HG03457 (cell line): ENCODE data around the gene HECW1.
"Not testable (repeated sequence)": the region's sequence is repeated elsewhere in the genome, so short reads cannot be mapped to it uniquely, and the experiment has no call there.

ENCODE experiments used
- ATAC-seq: cut with Tn5 transposase; IDR thresholded peaks from one replicate; pipeline ENCODE4 v1.9.1; 2021; ENCODE audit warnings: moderate number of reproducible peaks; ENCODE audit not compliant: unreplicated experiment

The HECW1 gene

GRCh38 chr7:43201912-43202311, 89.5 kb downstream of the HECW1 start:
- no peak for ATAC-seq

- no peak for ATAC-seq
These were observed 91.6 kb downstream of the HECW1 start for GRCh38 chr7:43204081-43204480.

- no peak for ATAC-seq
These were observed 92.8 kb downstream of the HECW1 start for GRCh38 chr7:43205171-43205795.

GRCh38 chr7:43208242-43208641, 95.8 kb downstream of the HECW1 start:
- no peak for ATAC-seq

- not testable (repeated sequence) for ATAC-seq
These were observed 98.1 kb downstream of the HECW1 start for GRCh38 chr7:43210539-43210938.

GRCh38 chr7:43211286-43211685, 98.8 kb downstream of the HECW1 start:
- ATAC-seq = no peak

- no peak for ATAC-seq
These were observed 99.2 kb downstream of the HECW1 start for GRCh38 chr7:43211693-43212092.

GRCh38 chr7:43212921-43213320, 100.5 kb downstream of the HECW1 start:
- no peak for ATAC-seq

GRCh38 chr7:43215061-43215460, 102.6 kb downstream of the HECW1 start:
- no peak for ATAC-seq

- ATAC-seq = no peak
These were observed 104.6 kb downstream of the HECW1 start for GRCh38 chr7:43217055-43217454.

GRCh38 chr7:43218901-43219300, 106.5 kb downstream of the HECW1 start:
- ATAC-seq = not testable (repeated sequence)

GRCh38 chr7:43220250-43220649, 107.8 kb downstream of the HECW1 start:
- ATAC-seq = no peak

GRCh38 chr7:43220742-43221141, 108.3 kb downstream of the HECW1 start:
- ATAC-seq = no peak

- no peak for ATAC-seq
These were observed 117.4 kb downstream of the HECW1 start for GRCh38 chr7:43229801-43230200.

GRCh38 chr7:43232366-43232765, 119.9 kb downstream of the HECW1 start:
- no peak for ATAC-seq

GRCh38 chr7:43234073-43234472, 121.6 kb downstream of the HECW1 start:
- no peak for ATAC-seq

GRCh38 chr7:43234968-43235367, 122.5 kb downstream of the HECW1 start:
- ATAC-seq = no peak

- ATAC-seq = no peak
These were observed 128.1 kb downstream of the HECW1 start for GRCh38 chr7:43240565-43240964.

GRCh38 chr7:43242628-43243255, 130.3 kb downstream of the HECW1 start:
- ATAC-seq = no peak

- ATAC-seq = no peak
These were observed 131.8 kb downstream of the HECW1 start for GRCh38 chr7:43244232-43244631.

GRCh38 chr7:43244784-43245183, 132.3 kb downstream of the HECW1 start:
- ATAC-seq = no peak

- no peak for ATAC-seq
These were observed 135.3 kb downstream of the HECW1 start for GRCh38 chr7:43247757-43248156.

- ATAC-seq = no peak
These were observed 136.1 kb downstream of the HECW1 start for GRCh38 chr7:43248553-43248952.
